Testis (tissue), 3 donors: Measurements from ENCODE around the gene GPBP1L1. TPM values are rescaled to one million over a fixed set of nuclear protein-coding genes. Genes with fewer than 3 reads are reported as not detected.

Experiments used
- DNase-seq: peaks from one replicate; pipeline ENCODE4 v3.0.0-alpha.2; 2019
- H3K27ac ChIP-seq, 2 donors: fragments of 200-600 bp; sonication (generic); one replicate each; pipeline ENCODE4 v1.5.1; 2019
- H3K27me3 ChIP-seq: fragments of 200-600 bp; sonication (generic); one replicate; pipeline ENCODE4 v1.5.1; 2019
- H3K36me3 ChIP-seq: fragments of 200-600 bp; sonication (generic); one replicate; pipeline ENCODE4 v1.5.1; 2017; ENCODE audit warnings: low read depth; ENCODE audit errors: missing control alignments
- H3K4me1 ChIP-seq: fragments of 200-600 bp; sonication (generic); one replicate; pipeline ENCODE4 v1.5.1; 2019
- H3K4me3 ChIP-seq, 2 donors: fragments of 200-600 bp; sonication (generic); one replicate each; pipeline ENCODE4 v1.5.1; 2017 to 2019
- H3K9me3 ChIP-seq: fragments of 200-600 bp; sonication (generic); one replicate; pipeline ENCODE4 v1.5.1; 2017
- CTCF ChIP-seq, 3 experiments: fragments of 450-650 bp in 2 of 3; fragments of 200-600 bp in 1 of 3; sonication (generic) in 1 of 3; IDR thresholded peaks; one replicate each; pipeline ENCODE4 v1.5.1; 2016 to 2019; ENCODE audit warnings: antibody characterized with exemption in 3 of 3, mild to moderate bottlenecking in 2 of 3, moderate library complexity in 1 of 3
- POLR2A ChIP-seq: fragments of 450-650 bp; IDR thresholded peaks from one replicate; pipeline ENCODE4 v1.6.1; 2017; ENCODE audit warnings: antibody characterized with exemption, mild to moderate bottlenecking, moderate library complexity
- WGBS, 2 donors: methylation state at CpG; one replicate each; pipeline ENCODE4 v1.1.5; 2018; 5-methylcytosine and 5-hydroxymethylcytosine counted together
- intact Hi-C: fragments of 100-400 bp; cut with DNase I; formaldehyde crosslinking; loops from one replicate; pipeline ENCODE4 v1.15.1; 2023; ENCODE audit warnings: low total_unique reads
- polyA plus RNA-seq: library from polyadenylated mRNA; stranded (reverse); fragments of 350-450 nt; fragmentation: Illumina TruSeq; extraction: RNeasy Lipid Tissue Mini Kit (QIAGEN cat#74804); gene quantifications from one replicate; pipeline ENCODE4 v1.2.3, GENCODE V29; 2014; ENCODE audit warnings: low read depth, low replicate concordance; ENCODE audit not compliant: insufficient read depth
- total RNA-seq, 2 donors: library from RNA; depleted of rRNA; stranded (reverse); fragments of >200 nt; gene quantifications; one replicate each; pipeline ENCODE4 v1.2.3, GENCODE V29; 2016

The GPBP1L1 gene
- total and polyA plus RNA-seq, 3 donors from 2014 or later, result 151 to 233 (median 178) TPM

- 81 to 86% methylated on average over 8 of the region's 8 CpGs for WGBS, 2 donors
These were observed 73.3 kb downstream of the GPBP1L1 start for GRCh38 chr1:45612941-45613579.

GRCh38 chr1:45610589-45611226 lies 75.6 kb downstream of the GPBP1L1 start:
- TF ChIP-seq CTCF (IDR thresholded peaks at IDR 0.05) (no peak), POLR2A (no peak)
- intact Hi-C loops, result no loop called here
- 91 to 95% methylated on average over 10 of the region's 10 CpGs for WGBS, 2 donors
- no peaks in the 10 kb centered on the region for H3K36me3 ChIP-seq
- H3K9me3 ChIP-seq, result no peaks in the 10 kb centered on the region
- DNase-seq, result no peak
- H3K4me1 ChIP-seq, result no peaks in the 10 kb centered on the region
- H3K27me3 ChIP-seq, result no peaks in the 10 kb centered on the region
- no peak overlapping the region for H3K27ac ChIP-seq
- H3K4me3 ChIP-seq, result no peak overlapping the region

More at GRCh38 chr1:45612941-45613579, 73.3 kb downstream of the GPBP1L1 start:
- H3K36me3 ChIP-seq, result no peaks in the 10 kb centered on the region
- no peak overlapping the region for H3K27ac ChIP-seq
- intact Hi-C loops, result no loop called here
- DNase-seq, result no peak
- H3K9me3 ChIP-seq, result no peaks in the 10 kb centered on the region
- H3K4me1 ChIP-seq, result no peaks in the 10 kb centered on the region
- no peak overlapping the region for H3K4me3 ChIP-seq
- H3K27me3 ChIP-seq, result no peaks in the 10 kb centered on the region
- no peak for TF ChIP-seq CTCF (IDR thresholded peaks at IDR 0.05)
- no peak for TF ChIP-seq POLR2A

- no peak overlapping the region for H3K27ac ChIP-seq
- no peaks in the 10 kb centered on the region for H3K36me3 ChIP-seq
- no peaks in the 10 kb centered on the region for H3K27me3 ChIP-seq
- no peak for DNase-seq
- WGBS, 2 donors, result 84 to 89% methylated on average over 5 of the region's 5 CpGs
- intact Hi-C loops, result no loop called here
- TF ChIP-seq POLR2A, result no peak
- no peak for TF ChIP-seq CTCF (IDR thresholded peaks at IDR 0.05)
- no peak overlapping the region for H3K4me3 ChIP-seq
- no peaks in the 10 kb centered on the region for H3K4me1 ChIP-seq
- H3K9me3 ChIP-seq, result no peaks in the 10 kb centered on the region
These were observed 77.9 kb downstream of the GPBP1L1 start for GRCh38 chr1:45608175-45609156.

GRCh38 chr1:45607404-45608074 lies 78.8 kb downstream of the GPBP1L1 start:
- H3K9me3 ChIP-seq, result no peaks in the 10 kb centered on the region
- TF ChIP-seq CTCF (IDR thresholded peaks at IDR 0.05), result no peak
- TF ChIP-seq POLR2A, result no peak
- H3K27ac ChIP-seq, result no peak overlapping the region
- no peak overlapping the region for H3K4me3 ChIP-seq
- no peaks in the 10 kb centered on the region for H3K36me3 ChIP-seq
- H3K27me3 ChIP-seq, result no peaks in the 10 kb centered on the region
- no peaks in the 10 kb centered on the region for H3K4me1 ChIP-seq
- no peak for DNase-seq
- 76 to 78% methylated on average over 6 of the region's 6 CpGs for WGBS, 2 donors
- intact Hi-C loops, result no loop called here
